Measurements from ENCODE around the gene FANCI.

FANCI gene

DNA sequence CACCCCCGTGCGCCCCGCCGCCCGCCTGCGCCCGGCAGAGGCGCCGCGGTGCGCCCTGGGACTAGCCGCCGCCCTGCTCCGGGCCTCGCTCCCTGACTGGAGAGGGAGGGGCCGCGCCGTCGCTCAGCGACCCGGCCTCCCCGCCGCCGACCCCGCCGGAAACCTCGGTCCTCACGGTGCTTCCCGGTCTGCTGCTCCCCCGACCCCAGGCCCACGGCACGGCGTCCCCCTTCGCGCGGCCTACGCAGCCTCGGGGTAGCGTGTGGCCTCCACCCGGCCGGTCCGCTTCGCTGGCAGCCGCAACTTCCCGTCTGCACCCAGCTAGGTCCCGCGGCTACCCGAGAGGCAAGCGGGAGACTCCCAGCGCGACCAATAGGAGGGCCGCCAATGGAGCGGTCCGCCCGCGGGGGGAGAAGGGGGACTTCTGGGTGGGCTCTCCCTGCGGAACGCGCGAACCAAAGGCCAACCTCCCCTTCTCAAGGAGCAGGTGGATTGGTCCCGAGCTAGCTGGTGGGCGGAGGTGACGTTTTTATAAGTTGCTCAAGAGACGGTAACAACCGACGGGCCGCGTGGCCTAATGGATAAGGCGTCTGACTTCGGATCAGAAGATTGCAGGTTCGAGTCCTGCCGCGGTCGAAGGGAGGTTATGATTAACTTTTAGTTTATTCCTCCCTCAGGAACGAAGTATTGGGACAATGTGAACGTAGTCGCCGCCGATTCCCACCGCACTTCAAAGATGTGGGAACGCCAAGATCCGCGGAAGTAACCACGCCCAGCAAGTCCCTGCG is 90.9 kb downstream of the FANCI start, which contains the start of gene POLG:
Gene POLG, minus strand, starts transcription at position 315 of the 788 bp plus-strand sequence. CDS start 1,070 bp downstream, outside the sequence.
- DNase-seq, result peak; percentile 97

- DNase-seq, result peak; percentile 88
These were observed 91.7 kb downstream of the FANCI start for GRCh38 chr15:89335298-89336041.

DNA sequence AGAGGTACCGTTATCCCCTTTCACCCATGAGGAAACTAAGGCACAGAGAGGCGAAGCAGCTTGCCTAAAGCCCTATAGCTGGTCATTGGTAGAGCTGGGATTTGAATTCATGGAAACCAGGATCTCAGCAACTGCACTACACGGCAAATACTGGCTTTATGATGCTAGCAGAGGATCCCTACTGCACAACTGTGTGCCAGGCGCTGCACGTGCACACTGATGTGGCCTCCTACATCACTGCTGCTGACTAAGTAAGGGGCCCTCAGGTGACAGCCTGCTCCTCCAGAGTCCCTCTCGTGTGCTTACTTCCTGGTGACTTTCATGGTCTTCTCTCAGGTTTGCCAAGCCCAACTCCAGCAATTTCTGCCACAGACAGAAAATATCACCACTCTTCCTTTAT is 94.3 kb downstream of the FANCI start:
- DNase-seq, result no peak

- DNase-seq, result no peak
These were observed 96.8 kb downstream of the FANCI start for GRCh38 chr15:89340573-89340972.

DNA sequence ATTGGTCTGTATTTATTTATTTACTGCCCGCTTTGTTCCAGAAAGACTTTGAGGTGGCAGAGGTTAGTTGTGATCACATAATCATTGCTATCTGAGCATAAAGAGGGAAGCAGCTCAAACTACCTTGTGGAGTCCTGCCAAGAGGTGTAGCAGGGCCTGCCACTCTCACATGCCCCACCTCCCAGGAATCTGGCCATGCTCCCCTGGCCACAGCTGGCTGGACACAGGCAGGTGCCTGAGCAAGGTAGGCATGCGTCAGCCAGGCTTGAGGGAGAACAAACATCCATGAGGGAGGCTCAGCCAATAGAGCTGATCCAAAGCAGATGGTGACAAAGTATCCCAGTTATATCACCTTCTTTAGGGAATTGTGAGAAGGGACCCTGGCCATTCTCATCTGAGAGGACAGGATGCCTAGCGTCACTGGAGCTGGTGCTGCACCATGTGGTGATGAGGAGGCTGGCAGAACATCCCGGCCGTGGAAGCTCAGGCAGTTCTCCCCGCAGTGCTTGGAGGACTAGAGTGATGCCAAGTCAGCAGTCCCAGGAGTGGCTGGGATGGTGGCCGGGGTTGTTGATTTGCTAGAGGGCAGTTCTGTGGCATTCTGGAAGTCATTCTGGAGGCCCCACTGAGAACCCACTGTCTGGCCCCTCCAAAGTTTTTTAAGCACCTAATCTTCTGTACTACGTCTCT is 97.7 kb downstream of the FANCI start:
- peak; percentile 9 for DNase-seq

GRCh38 chr15:89342840-89343239 is 99.1 kb downstream of the FANCI start:
- DNase-seq, result no peak

DNA sequence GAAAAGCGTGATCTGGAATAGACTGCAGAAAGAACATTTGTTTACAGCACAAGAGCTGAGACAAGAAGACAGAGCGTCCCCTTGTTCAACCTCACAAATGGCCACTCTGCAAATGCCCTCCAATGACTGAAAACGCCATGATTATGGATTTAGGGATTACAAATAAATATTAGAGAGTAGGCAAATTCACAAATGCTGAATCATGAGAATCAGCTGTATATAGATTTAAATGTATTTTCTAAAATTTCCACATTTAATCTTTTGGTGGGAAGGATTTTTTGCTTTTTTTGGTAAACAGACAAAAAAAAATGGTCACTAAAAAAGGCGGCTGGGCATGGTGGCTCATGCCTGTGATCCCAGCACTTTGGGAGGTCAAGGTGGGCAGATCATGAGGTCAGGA is 101.5 kb downstream of the FANCI start:
- DNase-seq, result no peak

- DNase-seq, result peak; percentile 5
These were observed 102.9 kb downstream of the FANCI start for GRCh38 chr15:89346516-89347231.

GRCh38 chr15:89349206-89349558 is 105.4 kb downstream of the FANCI start:
- no peak for DNase-seq

- no peak for DNase-seq
These were observed 108.7 kb downstream of the FANCI start for GRCh38 chr15:89352476-89352875.

DNA sequence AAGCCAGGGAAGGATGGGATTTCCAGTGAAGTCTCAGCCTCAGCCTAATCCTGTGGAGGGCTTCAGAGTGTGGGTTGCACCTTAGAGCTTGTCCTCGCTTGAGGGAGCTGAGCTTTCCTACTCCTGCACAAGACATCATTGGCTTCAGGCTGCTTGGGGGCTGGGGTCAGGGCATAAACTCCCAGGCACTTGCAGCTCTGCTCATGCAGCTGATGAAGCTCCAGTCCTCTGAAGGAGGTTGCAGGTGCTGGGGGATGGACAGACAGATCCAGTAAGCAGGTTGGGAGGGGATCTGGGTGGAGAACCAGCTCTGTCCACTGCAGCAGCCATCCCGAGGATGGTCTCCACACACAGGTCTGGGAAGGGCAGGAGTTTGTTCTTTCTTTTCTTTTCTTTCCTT is 110.2 kb downstream of the FANCI start:
- no peak for DNase-seq

- peak; percentile 64 for DNase-seq
These were observed 113.0 kb downstream of the FANCI start for GRCh38 chr15:89356634-89357298.

DNA sequence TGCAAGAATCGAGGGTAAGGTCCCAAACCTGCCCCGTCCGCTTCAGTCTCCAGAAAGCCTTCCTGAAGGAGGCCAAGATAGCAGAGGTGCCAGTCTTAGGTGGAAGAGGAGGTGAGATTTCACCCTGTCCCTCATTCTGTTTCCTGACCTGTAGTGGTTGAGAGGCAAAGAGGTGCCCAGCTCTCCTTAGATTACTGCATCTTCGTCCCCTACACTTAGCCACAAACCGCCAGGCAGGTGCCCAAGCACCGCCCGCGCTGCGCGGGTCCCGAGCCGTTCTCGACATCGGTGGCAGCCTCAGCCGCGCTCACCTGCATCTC is 114.6 kb downstream of the FANCI start:
- DNase-seq, result no peak

DNA sequence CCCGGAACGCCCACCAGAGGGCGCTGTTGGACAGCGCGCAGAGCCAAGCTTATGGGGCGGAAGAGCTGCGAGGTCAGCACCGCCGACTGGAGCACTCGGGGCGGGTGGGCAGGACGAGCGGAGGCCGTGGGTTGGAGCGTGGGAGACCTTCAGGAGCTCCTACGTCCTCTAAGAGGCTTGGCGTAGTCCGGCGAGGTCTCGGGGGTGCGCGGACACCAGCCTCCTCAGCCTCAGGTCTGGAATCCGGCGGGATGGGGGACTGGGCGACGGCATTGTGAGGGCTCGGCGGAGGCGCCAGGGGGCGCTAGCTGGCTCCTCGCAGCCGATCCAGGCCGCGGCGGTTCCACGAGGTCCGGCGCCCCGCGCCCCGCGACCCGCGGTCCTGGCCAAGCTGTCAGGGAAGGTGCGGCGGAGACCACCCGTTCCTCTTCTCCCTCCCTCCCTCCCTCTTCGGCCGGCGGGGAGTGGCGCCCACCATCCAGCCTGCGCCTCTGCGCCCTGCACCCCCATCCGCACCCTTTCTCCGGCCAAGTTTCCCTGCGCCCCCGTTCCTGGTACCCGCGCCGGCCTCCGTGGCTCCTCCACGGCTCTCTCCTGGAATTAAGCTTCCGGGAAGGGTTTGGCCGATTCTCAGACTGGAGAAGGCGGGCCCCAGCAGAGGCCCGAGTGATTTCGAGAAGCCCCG is 115.1 kb downstream of the FANCI start:
- peak; percentile 80 for DNase-seq

DNA sequence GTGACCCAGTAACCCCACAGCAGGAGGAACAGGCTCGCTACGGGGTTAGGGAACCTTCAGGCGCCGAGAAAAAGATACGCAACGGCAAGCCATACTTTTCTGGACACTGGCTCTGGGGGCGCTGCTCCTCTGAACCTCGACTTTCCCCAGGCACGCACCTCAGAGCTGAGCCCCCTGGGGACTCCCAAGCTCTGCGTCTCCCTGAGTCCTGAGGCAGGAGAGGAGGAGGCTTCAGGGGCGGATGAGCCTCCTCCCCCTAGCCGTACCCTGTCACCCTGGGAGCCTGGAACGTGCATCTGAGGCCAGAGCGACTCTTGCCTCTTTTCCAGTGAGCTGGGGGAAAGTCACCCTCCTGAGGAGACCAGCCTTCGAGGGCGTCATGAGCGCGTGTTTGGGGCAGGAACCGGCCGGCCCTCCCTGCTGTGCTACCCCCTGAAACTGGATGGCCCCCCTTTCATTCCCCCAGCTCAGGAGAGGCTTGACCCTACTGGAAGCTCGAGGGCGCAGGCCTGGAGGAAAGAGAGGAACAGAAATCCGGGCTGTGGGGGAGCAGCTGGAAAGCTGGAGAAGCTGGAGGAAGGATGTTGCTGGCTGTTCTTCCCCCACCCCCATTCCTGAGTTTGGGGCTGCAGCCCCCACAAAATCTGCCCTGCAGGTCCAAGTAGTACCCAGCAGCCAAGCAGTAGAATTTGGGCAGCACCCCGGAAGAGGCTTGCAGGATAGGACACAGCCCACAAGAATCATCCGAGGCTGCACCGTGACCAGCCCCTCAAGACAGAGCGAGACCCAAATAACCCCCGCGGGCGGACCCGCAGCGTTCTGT is 115.9 kb downstream of the FANCI start:
- DNase-seq, result peak; percentile 13

- DNase-seq, result peak; percentile 26
These were observed 116.7 kb downstream of the FANCI start for GRCh38 chr15:89360294-89360971.

DNA sequence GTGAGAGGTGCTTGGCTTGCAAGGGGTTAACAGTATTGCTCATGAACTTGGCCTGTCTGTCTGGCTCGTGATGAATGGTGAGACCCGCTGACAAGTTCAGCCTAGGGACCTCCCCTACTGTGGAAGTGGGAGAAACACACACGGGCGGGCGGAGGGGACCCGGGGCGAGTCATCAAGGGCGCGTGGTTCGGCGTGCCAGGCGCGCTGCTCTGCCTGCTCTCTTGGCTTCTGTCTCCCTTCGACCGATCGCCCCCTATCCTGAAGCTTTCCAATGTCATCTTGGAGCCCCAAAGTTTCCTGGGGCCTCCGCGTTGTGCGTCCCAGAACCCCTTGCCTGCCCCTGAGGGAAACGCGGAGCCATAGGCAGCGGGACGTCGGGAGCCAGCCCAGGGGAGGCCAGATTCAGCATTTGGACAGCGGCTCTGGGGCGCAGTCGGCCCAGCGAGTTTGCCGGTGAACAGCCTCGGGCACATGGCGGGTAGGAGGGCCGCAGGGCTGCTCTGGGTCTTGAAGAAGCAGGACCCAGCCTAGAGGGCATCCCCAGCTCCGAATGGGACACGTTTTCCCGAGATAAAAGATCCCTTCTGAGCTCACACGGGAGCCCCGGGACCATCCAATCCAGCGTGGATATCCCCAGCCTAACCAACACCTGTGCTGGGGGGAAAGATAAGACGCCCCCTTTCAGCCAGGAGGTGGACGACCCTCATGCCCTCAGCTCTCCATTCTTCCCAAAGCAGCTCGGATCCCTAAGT is 117.8 kb downstream of the FANCI start:
- peak; percentile 64 for DNase-seq

- DNase-seq, result peak; percentile 84
These were observed 118.7 kb downstream of the FANCI start for GRCh38 chr15:89362203-89363101.

DNA sequence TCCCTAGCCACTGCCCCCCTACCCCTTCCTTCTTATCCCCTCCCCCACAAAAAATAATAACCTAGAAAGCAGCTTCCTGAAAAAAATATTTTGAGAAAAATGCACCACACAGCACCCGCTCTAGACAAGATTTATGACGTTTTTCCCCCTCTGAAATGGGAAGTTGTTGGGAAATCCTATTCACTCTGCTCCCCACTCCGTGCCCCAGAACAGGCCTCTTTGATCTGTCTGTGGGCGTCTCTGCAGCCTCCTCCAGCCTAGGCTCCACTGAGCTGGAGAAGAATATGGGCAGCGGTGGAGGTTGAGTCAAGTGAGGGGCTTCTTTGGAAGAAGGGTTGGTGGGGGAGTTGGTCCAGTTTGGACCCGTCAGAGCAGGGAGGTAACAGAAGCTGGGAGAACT is 119.4 kb downstream of the FANCI start:
- DNase-seq, result peak; percentile 22
